GM20000 (cell line): ENCODE data around the gene POU2AF3.
"Not testable (repeated sequence)": the region's sequence is repeated elsewhere in the genome, so short reads cannot be mapped to it uniquely, and the experiment has no call there.

Experiments
- DNase-seq: peaks from one replicate; pipeline ENCODE4 v3.0.0; 2012; ENCODE audit warnings: low spot score
- CTCF ChIP-seq: IDR thresholded peaks from 2 replicates; pipeline ENCODE4 v1.5.1; 2012; ENCODE audit warnings: mild to moderate bottlenecking, control low read depth; ENCODE audit errors: extremely low read depth, missing control alignments

The POU2AF3 gene

DNA sequence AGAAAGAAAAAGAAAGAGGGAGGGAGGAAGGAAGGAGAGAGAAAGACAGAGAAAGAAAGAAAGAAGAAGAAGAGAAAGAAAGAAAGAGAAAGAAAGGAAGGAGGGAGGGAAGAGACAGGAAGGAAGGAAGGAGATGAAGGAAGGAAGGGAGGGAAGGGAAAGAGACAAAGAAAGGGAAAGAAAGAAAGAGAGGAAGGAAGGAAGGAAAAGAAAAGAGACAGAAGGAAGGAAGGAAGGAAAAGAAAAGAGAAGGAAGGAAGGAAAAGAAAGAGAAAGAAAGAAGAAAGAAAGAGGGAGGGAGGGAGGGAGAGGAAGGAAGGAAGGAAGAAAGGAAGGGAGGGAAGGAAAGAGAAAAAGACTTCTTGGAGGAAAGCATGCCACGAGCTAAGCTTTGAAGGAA, 33.7 kb upstream of the POU2AF3 start:
- no peak for DNase-seq
- TF ChIP-seq CTCF, result no peak

DNA sequence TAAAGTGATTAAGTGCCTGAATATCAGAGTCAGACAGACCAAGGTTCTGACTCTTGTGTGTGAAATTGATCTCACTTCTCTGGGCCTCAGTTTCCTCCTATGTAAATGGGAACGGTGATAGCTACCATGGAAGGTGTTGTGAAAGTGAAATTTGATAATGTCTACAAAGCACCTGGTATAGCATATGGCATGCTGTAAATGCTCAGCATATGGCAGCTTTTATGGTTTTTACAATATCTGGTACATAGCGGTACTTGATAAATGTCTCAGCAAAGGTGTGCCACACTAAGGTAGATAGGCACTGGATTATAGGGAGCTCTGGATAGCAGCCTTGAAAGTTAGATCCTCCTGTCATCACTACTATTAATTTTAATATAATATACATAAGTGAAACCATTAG, 32.9 kb upstream of the POU2AF3 start:
- no peak for DNase-seq
- no peak for TF ChIP-seq CTCF

DNA sequence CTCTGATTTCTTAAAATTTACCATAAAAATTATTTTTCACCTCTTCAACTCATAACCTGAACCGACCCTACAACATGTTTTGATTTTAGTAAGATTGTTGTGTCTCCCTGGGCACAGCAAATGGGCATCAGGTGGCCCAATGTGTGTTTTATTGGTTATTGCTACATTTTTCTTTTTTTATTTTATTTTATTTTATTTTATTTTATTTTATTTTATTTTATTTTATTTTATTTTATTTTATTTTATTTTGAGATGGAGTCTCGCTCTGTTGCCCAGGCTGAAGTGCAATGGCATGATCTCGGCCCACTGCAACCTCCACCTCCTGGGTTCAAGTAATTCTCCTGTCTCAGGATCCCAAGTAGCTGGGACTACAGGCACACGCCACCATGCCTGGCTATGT, 30.0 kb upstream of the POU2AF3 start:
- not testable (repeated sequence) for DNase-seq

GRCh38 chr11:111269146-111269868, 29.0 kb upstream of the POU2AF3 start:
- TF ChIP-seq CTCF, result no peak
- DNase-seq, result no peak

DNA sequence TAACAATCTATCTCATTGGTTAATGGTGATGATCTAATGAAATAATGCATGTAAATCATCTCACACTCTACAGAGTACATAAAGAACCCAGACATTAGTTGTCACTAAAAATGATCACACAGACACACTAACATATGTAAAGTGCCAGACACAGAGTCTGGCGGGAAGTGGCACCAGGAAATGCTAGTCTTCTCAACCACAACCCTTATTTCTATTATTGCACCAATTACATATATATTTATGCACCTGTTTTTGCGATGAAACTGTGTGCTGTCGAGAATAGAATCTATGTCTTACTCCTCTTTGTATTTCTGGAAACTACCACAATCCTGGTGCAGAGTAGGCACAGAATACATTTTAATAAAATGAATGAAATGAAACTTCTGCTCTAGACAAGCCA, 25.9 kb upstream of the POU2AF3 start:
- no peak for DNase-seq
- no peak for TF ChIP-seq CTCF

DNA sequence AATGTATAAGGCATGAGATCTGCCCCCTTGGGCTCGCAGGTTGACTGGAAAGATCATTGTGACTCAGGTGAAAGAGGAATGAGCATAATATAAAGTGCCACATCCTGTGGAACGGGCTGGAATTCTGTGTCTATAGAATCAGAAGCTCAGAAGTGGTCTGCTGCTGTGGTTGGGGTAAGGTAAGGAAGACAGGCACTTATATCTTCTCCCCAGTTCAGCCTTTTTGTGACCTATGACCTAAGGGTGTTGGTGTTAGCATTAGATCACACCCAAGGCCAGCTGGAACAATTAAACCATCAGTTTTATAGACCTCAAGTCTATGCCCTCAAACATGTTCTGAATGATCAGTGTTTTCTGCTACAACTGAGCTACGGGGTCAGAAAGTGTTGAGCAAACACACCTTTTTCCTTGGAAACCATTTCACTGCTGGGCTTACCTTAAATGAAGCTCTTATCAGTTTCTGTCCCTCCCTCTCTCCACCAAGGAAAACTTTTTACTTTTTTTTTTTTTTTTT, 15.7 kb upstream of the POU2AF3 start:
- TF ChIP-seq CTCF, result no peak
- DNase-seq, result no peak

GRCh38 chr11:111283945-111284481, 14.3 kb upstream of the POU2AF3 start:
- no peak for TF ChIP-seq CTCF
- peak; percentile 12 for DNase-seq
